GM21723 (cell line): Measurements from ENCODE around the gene RNF223.
"Not testable (repeated sequence)": the region's sequence is repeated elsewhere in the genome, so short reads cannot be mapped to it uniquely, and the experiment has no call there.

Source experiments
- ATAC-seq: cut with Tn5 transposase; IDR thresholded peaks from one replicate; pipeline ENCODE4 v1.9.1; 2021; ENCODE audit warnings: mild to moderate bottlenecking, moderate library complexity; ENCODE audit not compliant: unreplicated experiment

The RNF223 gene

DNA sequence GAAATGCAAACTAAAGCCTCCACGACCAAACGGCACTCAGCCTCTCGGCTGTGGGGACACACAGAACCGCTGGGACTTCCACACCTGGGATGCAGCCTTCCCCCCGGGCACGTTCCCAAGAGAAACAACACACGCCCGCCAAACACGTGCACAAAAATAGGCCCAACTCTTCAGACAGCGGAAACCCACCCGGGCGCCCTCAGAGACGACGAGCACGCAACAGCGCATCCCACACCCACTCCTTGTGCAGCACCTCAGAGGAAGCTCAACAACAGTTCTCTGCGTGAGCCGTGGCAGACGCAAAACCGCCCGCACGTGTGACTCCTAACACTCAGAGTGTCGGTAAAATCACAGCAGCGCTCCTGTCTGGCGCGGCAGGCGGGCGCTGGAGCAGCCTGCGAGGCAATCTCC, 36.5 kb upstream of the RNF223 start:
- no peak for ATAC-seq

GRCh38 chr1:1109743-1110142, 35.6 kb upstream of the RNF223 start:
- ATAC-seq: no peak

- no peak for ATAC-seq
Observed at GRCh38 chr1:1106510-1107221, 32.6 kb upstream of the RNF223 start.

- not testable (repeated sequence) for ATAC-seq
Observed at GRCh38 chr1:1104152-1104551, 30.0 kb upstream of the RNF223 start.

GRCh38 chr1:1101503-1101902, 27.4 kb upstream of the RNF223 start:
- no peak for ATAC-seq

- no peak for ATAC-seq
Observed at GRCh38 chr1:1100296-1100695, 26.2 kb upstream of the RNF223 start.

DNA sequence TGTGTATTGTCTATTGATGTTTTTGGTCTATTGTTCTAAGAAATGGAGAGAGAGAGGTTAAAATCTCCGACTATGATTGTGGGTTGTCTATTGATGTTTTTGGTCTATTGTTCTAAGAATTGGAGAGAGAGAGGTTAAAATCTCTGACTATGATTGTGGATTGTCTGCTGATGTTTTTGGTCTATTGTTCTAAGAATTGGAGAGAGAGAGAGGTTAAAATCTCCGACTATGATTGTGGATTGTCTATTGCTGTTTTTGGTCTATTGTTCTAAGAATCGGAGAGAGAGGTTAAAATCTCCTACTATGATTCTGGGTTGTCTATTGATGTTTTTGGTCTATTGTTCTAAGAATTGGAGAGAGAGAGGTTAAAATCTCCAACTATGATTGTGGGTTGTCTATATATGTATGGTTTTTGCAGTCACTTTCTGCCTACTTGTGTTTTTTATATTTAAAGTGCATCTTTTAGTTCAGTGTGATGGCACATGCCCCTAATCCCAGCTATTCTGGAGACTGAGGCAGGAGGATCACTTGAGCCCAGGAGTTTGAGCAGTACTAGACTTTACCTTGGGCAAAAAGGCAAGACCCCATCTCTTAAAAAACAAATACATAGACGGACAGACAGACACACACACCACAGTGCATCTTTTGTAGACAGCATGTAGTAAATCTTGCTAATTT, 25.5 kb upstream of the RNF223 start:
- ATAC-seq: no peak

GRCh38 chr1:1098681-1099421, 24.7 kb upstream of the RNF223 start:
- ATAC-seq: no peak

GRCh38 chr1:1096136-1096535, 22.0 kb upstream of the RNF223 start:
- ATAC-seq: not testable (repeated sequence)

DNA sequence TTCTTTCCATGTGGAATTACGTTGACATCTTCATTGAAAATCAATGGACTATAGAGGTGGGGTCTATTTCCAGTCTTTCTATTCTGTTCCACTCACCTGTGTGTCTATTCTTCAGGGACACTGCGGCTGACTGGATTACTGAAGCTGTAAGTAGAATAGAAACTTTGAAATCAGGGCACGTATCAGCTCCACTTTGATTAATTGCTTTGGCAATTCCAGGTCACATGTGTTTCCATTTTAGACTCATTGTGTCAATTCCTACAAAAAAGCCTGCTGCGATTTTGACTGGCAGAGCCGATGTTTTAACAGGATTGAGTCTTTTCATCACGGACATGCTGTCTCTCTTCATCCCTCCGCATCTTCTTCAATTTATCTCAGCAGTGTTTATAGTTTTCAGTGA, 20.9 kb upstream of the RNF223 start:
- no peak for ATAC-seq

GRCh38 chr1:1093610-1093943, 19.5 kb upstream of the RNF223 start:
- ATAC-seq: no peak

- no peak for ATAC-seq
Observed at GRCh38 chr1:1092894-1093609, 18.9 kb upstream of the RNF223 start.

GRCh38 chr1:1092149-1092855, 18.2 kb upstream of the RNF223 start:
- ATAC-seq: no peak

DNA sequence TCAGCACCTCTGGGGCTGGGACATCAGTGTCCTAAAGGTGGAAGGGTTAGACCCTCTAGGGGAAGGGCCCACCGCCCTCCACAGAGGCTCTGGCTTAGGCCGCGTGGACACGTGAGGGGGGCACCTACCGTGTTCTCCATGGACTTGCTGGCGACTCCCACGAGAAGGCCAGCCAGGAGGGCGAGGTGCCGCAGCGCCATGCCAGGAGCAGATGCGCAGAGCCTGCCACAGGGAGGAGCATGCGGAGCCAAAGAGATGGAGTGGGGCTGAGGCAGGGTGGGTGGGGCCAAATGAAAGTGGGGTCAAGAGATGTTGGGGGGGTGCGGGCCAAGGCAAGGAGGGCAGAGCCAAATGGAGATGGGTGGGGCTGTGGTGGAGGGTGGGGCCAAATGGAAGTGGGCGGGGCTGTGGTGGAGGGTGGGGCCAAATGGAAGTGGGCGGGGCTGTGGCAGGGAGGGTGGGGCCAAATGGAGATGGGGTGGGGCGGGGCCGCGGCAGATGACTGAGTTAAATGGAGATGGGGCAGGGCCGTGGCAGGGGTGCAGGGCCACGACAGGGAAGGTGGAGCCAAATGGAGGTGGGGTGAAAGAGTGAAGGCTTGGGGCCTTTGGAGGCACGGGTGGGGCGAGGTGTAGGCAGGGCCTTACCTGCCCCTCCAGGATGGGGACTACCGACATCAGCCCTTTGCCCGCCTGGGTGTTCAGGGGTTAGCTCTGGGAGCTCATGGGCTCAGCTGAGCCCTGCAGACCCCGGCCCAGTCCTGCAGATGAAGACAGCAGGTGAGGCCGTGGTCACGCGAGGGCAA, 17.4 kb upstream of the RNF223 start:
- ATAC-seq: no peak

GRCh38 chr1:1090424-1091343, 16.6 kb upstream of the RNF223 start:
- no peak for ATAC-seq

DNA sequence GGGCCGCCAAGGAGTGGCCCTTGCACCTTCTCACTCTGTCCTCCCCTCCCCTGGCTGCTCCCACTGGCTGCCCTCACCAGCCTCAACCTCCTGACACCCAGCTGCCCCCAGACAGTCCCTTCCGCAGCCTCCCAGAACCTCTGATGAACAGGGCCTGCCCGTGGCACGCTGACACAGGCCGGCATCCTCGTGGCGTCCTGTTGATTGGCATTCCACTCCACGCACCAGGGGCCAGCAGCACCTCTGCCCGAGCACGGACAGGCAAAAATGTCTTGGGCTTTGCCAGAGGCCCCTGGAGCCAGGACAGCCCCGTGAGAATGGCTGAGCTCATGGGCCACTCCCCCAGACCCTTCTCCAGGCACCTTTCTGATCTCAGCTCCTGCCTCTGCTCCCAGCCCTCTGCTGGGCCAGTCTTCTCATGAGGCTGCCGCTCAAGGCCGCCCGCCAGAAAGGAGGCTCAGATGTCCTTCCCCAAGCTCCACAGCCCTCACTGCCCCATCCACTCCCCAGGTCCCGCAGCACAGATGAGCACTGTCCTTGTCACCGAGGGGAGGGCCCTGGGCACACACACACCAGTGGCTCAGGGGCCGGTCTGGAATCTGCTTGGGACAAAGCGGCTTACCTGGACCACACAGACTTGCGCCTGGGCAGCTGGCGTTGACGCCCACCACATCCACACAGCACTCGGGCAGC, 15.8 kb upstream of the RNF223 start:
- ATAC-seq: no peak

DNA sequence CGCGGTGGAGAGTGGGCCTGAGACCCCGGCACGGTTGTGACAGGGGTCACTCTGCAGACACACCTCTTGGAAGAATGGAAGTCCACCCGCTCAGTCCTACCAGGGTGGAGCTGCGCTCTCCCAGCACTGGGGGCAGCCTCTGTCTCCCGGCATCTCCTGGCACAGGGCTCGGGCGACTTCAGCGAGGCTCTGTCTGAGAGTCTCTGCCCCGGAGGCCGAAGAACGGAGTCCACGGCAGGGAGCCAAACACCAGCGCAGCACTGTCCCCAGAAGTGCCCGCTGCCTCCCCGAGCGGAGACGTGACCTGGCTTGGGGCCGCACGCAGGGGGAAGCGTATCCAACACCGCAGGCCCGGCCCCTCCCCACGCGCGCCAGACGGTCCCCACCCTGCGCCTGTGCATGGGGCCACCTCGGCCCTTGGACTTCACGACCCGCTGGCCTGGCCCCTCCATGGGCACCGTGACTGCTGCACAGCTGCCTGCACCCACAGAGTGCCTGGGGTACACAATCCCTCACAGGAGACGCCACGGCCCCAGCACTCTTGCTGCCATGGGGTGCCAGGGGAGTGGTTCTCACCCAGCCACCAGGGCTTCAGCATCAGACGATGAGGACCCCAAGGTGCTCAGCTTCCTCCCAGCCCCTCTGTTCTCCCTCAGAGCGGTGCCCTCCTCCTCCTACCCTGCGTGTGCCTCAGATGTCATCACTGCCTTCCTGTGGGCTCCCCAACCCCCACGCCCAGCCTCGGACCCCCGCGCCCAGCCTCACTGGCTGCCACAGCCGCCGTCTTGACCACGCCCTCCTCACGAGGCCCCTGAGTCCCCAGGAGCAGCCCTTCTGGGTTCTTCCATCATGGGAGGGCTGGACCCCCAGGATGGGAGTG, 14.9 kb upstream of the RNF223 start:
- no peak for ATAC-seq
